Measurements from ENCODE around the gene FBXW5. TPM values are rescaled to one million over a fixed set of nuclear protein-coding genes. Genes with fewer than 3 reads are reported as not detected.

FBXW5 gene
- total RNA-seq, 4 donors from 2014 or later = 87.9 to 363 (median 126) TPM

DNA sequence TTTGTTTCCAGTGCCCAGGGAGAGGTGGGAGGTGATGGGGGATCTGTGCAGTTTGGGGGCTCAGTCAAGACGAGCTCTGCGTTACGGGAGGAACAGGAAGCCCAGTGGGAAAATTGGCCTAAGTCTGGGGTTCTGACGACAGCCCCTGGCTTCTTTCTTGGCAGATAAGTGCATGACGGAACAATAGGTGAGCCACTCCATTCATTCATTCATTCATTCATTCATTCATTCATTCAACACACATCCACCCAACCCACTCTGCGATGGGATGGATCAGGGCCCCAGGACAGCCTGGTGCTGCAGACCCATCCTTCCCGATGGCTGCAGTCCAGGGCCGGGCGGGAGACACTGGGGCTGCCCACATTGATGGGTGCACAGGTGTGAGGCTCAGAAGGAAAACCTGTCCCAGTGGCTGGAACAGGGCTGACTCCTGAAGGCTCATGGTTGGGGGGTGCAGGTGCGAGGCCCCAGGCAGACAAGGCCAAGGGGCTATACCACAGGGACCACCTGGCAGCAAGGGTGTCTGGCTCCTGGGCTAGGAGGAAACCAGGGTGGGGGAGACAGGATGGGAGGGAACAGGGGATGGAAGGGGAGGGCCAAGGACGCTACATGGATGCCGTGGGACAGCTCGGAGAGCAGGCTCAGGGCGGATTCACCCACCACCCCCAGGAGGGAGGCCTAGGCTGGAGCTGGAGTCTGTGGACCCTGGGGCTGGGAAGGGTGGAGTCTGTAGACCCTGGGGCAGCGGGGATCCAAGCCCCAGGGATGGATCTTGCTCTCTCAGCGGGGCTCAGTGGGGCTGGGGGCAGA is 36.3 kb upstream of the FBXW5 start:
- TF ChIP-seq, protein P1, sequence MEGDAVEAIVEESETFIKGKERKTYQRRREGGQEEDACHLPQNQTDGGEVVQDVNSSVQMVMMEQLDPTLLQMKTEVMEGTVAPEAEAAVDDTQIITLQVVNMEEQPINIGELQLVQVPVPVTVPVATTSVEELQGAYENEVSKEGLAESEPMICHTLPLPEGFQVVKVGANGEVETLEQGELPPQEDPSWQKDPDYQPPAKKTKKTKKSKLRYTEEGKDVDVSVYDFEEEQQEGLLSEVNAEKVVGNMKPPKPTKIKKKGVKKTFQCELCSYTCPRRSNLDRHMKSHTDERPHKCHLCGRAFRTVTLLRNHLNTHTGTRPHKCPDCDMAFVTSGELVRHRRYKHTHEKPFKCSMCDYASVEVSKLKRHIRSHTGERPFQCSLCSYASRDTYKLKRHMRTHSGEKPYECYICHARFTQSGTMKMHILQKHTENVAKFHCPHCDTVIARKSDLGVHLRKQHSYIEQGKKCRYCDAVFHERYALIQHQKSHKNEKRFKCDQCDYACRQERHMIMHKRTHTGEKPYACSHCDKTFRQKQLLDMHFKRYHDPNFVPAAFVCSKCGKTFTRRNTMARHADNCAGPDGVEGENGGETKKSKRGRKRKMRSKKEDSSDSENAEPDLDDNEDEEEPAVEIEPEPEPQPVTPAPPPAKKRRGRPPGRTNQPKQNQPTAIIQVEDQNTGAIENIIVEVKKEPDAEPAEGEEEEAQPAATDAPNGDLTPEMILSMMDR (IDR thresholded peaks at IDR 0.05; ENCODE audit: low read depth) = no peak

DNA sequence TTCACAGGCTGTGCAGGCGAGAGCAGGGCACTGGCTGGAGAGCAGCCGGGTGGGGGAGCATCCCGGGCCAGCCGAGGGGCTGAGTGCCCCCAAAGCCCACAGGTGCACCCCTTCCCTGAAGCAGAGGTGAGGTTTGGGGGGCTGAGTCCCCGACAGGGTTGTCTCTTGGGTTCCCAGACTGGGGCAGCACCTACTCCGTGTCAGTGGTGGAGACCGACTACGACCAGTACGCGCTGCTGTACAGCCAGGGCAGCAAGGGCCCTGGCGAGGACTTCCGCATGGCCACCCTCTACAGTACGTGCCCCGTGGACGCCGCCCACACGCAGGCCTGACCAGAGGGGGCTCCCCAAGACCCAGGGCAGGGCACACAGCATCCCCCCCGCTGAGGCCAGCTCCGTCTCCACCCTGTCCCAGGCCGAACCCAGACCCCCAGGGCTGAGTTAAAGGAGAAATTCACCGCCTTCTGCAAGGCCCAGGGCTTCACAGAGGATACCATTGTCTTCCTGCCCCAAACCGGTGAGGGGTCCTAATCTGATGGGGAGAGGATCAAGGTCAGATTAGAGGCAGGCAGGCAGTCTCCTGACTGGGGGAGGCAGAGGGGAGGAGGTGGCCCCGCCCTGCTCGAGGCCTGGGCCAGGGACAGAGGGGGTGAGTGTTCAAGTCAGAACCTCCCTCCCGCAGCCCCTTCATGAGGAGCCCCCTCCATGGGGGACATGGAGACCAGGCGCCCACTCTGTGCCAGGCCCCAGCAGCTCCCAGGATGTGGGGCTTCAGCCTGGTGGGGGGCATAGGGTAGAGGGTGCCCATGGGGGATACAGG is 35.4 kb upstream of the FBXW5 start:
- TF ChIP-seq, protein P1 (IDR thresholded peaks at IDR 0.05; ENCODE audit: low read depth) = no peak

DNA sequence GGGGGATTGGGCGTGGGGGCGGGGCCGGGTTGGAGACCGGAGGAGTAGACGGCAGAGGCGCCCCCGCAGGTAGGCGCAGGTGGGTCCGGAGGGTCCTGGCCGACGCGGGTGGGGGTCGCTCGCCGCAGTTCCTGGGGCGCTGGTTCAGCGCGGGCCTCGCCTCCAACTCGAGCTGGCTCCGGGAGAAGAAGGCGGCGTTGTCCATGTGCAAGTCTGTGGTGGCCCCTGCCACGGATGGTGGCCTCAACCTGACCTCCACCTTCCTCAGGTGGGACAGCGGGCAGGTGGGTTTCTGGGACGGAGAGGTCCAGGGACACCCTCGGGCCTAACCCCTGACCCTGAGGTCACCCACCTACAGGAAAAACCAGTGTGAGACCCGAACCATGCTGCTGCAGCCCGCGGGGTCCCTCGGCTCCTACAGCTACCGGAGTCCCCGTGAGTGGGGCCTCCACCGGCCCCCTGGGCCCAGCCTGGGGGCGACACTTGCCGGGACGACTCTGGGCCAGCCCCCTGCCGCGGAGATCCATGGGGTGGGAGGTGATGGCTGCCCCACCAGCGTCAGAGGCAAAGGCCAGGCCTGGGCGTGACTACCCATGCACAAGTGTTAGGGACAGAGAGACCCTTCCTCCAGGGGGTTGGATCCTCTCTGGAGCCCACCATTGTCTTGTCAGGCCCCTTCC is 34.5 kb upstream of the FBXW5 start:
- TF ChIP-seq, protein P1 (IDR thresholded peaks at IDR 0.05; ENCODE audit: low read depth) = no peak

DNA sequence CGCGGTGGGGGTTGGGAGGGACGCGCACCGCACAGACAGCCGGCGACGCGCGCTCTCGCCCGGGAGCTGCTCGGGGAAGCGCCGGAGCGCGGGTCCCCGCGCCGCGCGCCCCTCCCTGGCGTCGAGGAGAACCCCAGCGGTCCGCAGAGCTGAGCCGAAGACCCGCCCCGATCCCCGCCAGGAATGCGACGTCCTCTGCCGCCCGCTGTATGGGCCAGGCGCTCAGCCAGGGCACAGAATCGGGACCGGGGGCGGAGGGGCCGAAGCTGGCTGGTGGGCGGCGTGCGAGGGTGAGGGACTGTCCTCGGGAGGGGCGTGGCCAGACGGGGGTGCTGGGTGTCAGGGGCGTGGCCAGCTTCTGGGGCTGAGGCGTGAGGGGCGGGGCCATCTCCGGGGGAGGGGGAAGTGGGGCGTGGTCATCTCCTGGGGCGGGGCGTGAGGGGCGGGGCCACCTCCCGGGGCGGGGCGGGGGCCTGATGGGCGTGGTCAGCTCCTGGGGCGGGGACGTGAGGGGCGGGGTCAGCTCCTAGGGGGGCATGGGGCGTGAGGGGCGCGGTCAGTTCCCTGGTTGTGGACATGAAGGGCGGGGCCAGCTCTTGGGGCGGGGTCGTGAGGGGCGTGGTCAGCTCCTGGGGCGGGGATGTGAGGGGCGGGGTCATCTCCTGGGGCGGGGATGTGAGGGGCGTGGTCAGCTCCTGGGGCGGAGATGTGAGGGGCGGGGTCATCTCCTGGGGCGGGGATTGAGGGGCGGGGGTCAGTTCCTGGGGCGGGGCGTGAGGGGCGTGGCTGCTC is 33.7 kb upstream of the FBXW5 start:
- TF ChIP-seq, protein P1 (IDR thresholded peaks at IDR 0.05; ENCODE audit: low read depth) = no peak

DNA sequence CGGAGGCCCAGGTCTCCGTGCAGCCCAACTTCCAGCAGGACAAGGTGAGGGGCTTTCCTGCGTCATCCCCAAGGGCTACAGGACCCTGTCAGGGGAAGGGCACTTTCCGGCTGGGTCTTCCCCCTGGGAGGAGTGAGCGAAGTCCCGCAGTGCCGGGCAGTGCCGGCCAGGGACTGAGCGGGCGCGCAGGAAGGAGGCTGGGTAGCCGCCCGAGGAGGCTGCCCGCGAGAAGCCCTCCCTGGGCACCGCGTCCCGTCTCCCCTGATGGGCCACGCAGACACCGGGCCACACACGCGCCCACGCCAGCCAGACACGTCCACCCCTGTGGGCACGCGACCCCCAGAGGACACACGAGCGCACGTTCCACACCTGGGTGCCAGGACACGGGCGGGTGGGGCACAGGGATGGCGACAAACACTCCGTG is 33.1 kb upstream of the FBXW5 start:
- TF ChIP-seq, protein P1 (IDR thresholded peaks at IDR 0.05; ENCODE audit: low read depth) = no peak

DNA sequence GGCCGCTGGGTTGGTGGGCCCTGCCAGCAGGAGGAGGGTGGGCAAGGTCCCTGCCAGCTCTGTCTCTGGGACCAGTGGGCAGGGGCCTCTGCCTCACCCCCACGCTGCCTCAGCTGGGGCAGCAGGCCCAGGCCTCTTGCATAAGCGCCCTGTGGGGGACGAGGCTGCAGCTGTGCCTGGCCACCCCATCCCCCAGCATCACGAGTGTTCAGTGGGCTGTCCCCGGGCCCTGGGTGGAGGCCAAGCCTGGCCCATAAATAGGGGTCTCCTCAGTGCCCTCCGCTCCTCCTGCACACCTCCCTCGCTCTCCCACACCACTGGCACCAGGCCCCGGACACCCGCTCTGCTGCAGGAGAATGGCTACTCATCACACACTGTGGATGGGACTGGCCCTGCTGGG is 32.7 kb upstream of the FBXW5 start, which contains the start of gene PTGDS:
PTGDS (plus strand) TSS at position 282 of the 400 bp plus-strand sequence; CDS start at position 357, 75 bp downstream.
- TF ChIP-seq, protein P1 (IDR thresholded peaks at IDR 0.05; ENCODE audit: low read depth) = no peak

Data from subcutaneous adipose tissue (tissue), 4 donors.